IPS-15b (cell line): Measurements from ENCODE around the gene EPS15.

Experiments used
- H3K27me3 ChIP-seq: one replicate; pipeline ENCODE4 v1.6.1; 2013; ENCODE audit warnings: low read length; ENCODE audit not compliant: control insufficient read depth, insufficient read depth
- H3K36me3 ChIP-seq: one replicate; pipeline ENCODE4 v1.6.1; 2013; ENCODE audit warnings: low read length; ENCODE audit not compliant: control insufficient read depth, insufficient read depth
- H3K4me1 ChIP-seq: one replicate; pipeline ENCODE4 v1.6.1; 2013; ENCODE audit warnings: mild to moderate bottlenecking, low read length; ENCODE audit not compliant: control insufficient read depth, insufficient read depth
- H3K4me3 ChIP-seq: one replicate; pipeline ENCODE4 v1.5.1; 2013; ENCODE audit warnings: low read depth, low read length
- H3K9ac ChIP-seq: one replicate; pipeline ENCODE4 v1.6.1; 2013; ENCODE audit warnings: low read depth, mild to moderate bottlenecking, low read length
- H3K9me3 ChIP-seq: one replicate; pipeline ENCODE4 v1.6.1; 2013; ENCODE audit warnings: mild to moderate bottlenecking, low read length; ENCODE audit not compliant: control insufficient read depth, insufficient read depth

EPS15 gene

GRCh38 chr1:51385776-51386175 lies 133.3 kb downstream of the EPS15 start:
- H3K9me3 ChIP-seq: peaks cover 4% of the 10 kb centered on the region
- H3K4me3 ChIP-seq: no peak overlapping the region
- no peaks in the 10 kb centered on the region for H3K4me1 ChIP-seq
- no peaks in the 10 kb centered on the region for H3K27me3 ChIP-seq
- H3K9ac ChIP-seq: no peak overlapping the region
- H3K36me3 ChIP-seq: peaks cover 2% of the 10 kb centered on the region

GRCh38 chr1:51381964-51382363 lies 137.1 kb downstream of the EPS15 start:
- Histone ChIP-seq H3K9ac (no peak overlapping the region), H3K36me3 (peaks cover 2% of the 10 kb centered on the region), H3K4me3 (no peak overlapping the region), H3K4me1 (no peaks in the 10 kb centered on the region), H3K9me3 (peaks cover 4% of the 10 kb centered on the region), H3K27me3 (no peaks in the 10 kb centered on the region)

GRCh38 chr1:51380936-51381335 lies 138.1 kb downstream of the EPS15 start:
- Histone ChIP-seq H3K27me3 (no peaks in the 10 kb centered on the region), H3K4me1 (no peaks in the 10 kb centered on the region), H3K36me3 (peaks cover 2% of the 10 kb centered on the region)

GRCh38 chr1:51378871-51379270 lies 140.2 kb downstream of the EPS15 start:
- H3K9me3 ChIP-seq: peaks cover 4% of the 10 kb centered on the region
- H3K27me3 ChIP-seq: no peaks in the 10 kb centered on the region
- H3K4me3 ChIP-seq: no peak overlapping the region
- no peaks in the 10 kb centered on the region for H3K4me1 ChIP-seq
- no peak overlapping the region for H3K9ac ChIP-seq
- H3K36me3 ChIP-seq: peaks cover 2% of the 10 kb centered on the region

More at GRCh38 chr1:51380936-51381335, 138.1 kb downstream of the EPS15 start:
- Histone ChIP-seq H3K4me3 (no peak overlapping the region), H3K9ac (no peak overlapping the region), H3K9me3 (peaks cover 4% of the 10 kb centered on the region)

- no peaks in the 10 kb centered on the region for H3K27me3 ChIP-seq
Measured at GRCh38 chr1:51373898-51374297, 145.2 kb downstream of the EPS15 start.

GRCh38 chr1:51372561-51372960 lies 146.5 kb downstream of the EPS15 start:
- Histone ChIP-seq H3K36me3 (no peaks in the 10 kb centered on the region), H3K4me1 (no peaks in the 10 kb centered on the region), H3K9ac (no peak overlapping the region), H3K4me3 (no peak overlapping the region), H3K27me3 (no peaks in the 10 kb centered on the region), H3K9me3 (no peaks in the 10 kb centered on the region)

More at GRCh38 chr1:51373898-51374297, 145.2 kb downstream of the EPS15 start:
- H3K9ac ChIP-seq: no peak overlapping the region
- H3K9me3 ChIP-seq: no peaks in the 10 kb centered on the region
- H3K36me3 ChIP-seq: no peaks in the 10 kb centered on the region
- no peak overlapping the region for H3K4me3 ChIP-seq
- no peaks in the 10 kb centered on the region for H3K4me1 ChIP-seq

GRCh38 chr1:51369171-51369570 lies 149.9 kb downstream of the EPS15 start:
- Histone ChIP-seq H3K9ac (no peak overlapping the region), H3K27me3 (no peaks in the 10 kb centered on the region), H3K4me3 (no peak overlapping the region), H3K4me1 (no peaks in the 10 kb centered on the region), H3K36me3 (no peaks in the 10 kb centered on the region), H3K9me3 (no peaks in the 10 kb centered on the region)

- H3K9me3 ChIP-seq: no peaks in the 10 kb centered on the region
- no peaks in the 10 kb centered on the region for H3K4me1 ChIP-seq
- no peaks in the 10 kb centered on the region for H3K36me3 ChIP-seq
- H3K27me3 ChIP-seq: no peaks in the 10 kb centered on the region
- H3K9ac ChIP-seq: no peak overlapping the region
- no peak overlapping the region for H3K4me3 ChIP-seq
Measured at GRCh38 chr1:51365774-51366173, 153.3 kb downstream of the EPS15 start.

GRCh38 chr1:51359879-51360278 lies 159.2 kb downstream of the EPS15 start:
- Histone ChIP-seq H3K9ac (no peak overlapping the region), H3K27me3 (no peaks in the 10 kb centered on the region), H3K4me3 (no peak overlapping the region), H3K36me3 (peaks cover 3% of the 10 kb centered on the region), H3K4me1 (no peaks in the 10 kb centered on the region), H3K9me3 (no peaks in the 10 kb centered on the region)

- Histone ChIP-seq H3K9ac (no peak overlapping the region), H3K27me3 (no peaks in the 10 kb centered on the region), H3K4me3 (no peak overlapping the region), H3K4me1 (no peaks in the 10 kb centered on the region), H3K9me3 (no peaks in the 10 kb centered on the region), H3K36me3 (peaks cover 3% of the 10 kb centered on the region)
Measured at GRCh38 chr1:51355382-51355781, 163.7 kb downstream of the EPS15 start.

- Histone ChIP-seq H3K9me3 (no peaks in the 10 kb centered on the region), H3K4me3 (no peak overlapping the region), H3K36me3 (peaks cover 3% of the 10 kb centered on the region), H3K9ac (no peak overlapping the region), H3K27me3 (no peaks in the 10 kb centered on the region), H3K4me1 (no peaks in the 10 kb centered on the region)
Measured at GRCh38 chr1:51354416-51354815, 164.7 kb downstream of the EPS15 start.

- Histone ChIP-seq H3K4me1 (no peaks in the 10 kb centered on the region), H3K27me3 (no peaks in the 10 kb centered on the region), H3K4me3 (no peak overlapping the region), H3K9me3 (no peaks in the 10 kb centered on the region), H3K36me3 (peaks cover 3% of the 10 kb centered on the region), H3K9ac (no peak overlapping the region)
Measured at GRCh38 chr1:51351907-51352306, 167.2 kb downstream of the EPS15 start.

GRCh38 chr1:51349862-51350261 lies 169.2 kb downstream of the EPS15 start:
- no peaks in the 10 kb centered on the region for H3K27me3 ChIP-seq
- no peaks in the 10 kb centered on the region for H3K4me1 ChIP-seq
- no peaks in the 10 kb centered on the region for H3K9me3 ChIP-seq
- H3K36me3 ChIP-seq: no peaks in the 10 kb centered on the region
- H3K4me3 ChIP-seq: no peak overlapping the region
- H3K9ac ChIP-seq: no peak overlapping the region
